Ureter (tissue), 1 donor: ENCODE results near the gene PLK1. TPM values are rescaled to one million over a fixed set of nuclear protein-coding genes. Genes with fewer than 3 reads are reported as not detected.

ENCODE experiments used
- DNase-seq: peaks from one replicate; pipeline ENCODE4 v3.0.0-alpha.2; 2020; ENCODE audit warnings: low spot score
- total RNA-seq: library from RNA; stranded (reverse); gene quantifications from one replicate; pipeline ENCODE4 v1.2.4, GENCODE V29; 2023
- donor health status: DM: yes; HTN: yes; CAD: no.

Gene PLK1
- total RNA-seq, 1 donor from 2014 or later, result 2.1 TPM

DNA sequence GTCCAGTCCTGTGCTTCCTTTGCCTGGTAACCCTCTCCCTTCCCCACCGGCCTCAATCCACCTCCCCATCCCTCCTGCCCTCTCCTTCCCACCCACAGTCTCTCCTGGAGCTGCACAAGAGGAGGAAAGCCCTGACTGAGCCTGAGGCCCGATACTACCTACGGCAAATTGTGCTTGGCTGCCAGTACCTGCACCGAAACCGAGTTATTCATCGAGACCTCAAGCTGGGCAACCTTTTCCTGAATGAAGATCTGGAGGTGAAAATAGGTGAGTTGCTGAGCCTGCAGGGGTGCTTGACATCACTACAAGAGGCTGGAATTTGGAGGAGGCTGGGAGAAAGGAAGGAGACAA is 1.3 kb downstream of the PLK1 start:
- no peak for DNase-seq

GRCh38 chr16:23682181-23682580 is 3.5 kb downstream of the PLK1 start:
- no peak for DNase-seq

DNA sequence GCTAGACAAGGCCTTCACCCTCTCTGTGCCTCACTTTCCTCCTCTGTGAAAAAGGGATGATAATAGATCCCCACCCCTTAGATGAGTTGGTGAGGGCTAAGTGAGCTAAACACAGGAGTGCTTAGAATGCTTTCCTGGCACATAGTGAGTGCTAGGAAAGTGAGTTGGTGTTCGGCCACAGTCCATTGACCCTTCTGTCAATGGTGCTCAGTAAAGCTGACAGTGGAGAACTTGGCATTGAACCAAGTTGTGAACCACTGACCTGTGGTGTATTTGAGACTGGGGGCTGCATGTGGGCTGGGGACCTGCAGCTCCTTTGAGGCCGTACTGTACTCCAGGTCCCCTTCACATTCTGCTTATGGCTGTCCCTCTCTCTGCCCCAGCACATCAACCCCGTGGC is 4.8 kb downstream of the PLK1 start:
- no peak for DNase-seq

- DNase-seq, result no peak
Measured at GRCh38 chr16:23687034-23687808, 8.5 kb downstream of the PLK1 start.

GRCh38 chr16:23689442-23690187 is 10.9 kb downstream of the PLK1 start:
- no peak for DNase-seq

DNA sequence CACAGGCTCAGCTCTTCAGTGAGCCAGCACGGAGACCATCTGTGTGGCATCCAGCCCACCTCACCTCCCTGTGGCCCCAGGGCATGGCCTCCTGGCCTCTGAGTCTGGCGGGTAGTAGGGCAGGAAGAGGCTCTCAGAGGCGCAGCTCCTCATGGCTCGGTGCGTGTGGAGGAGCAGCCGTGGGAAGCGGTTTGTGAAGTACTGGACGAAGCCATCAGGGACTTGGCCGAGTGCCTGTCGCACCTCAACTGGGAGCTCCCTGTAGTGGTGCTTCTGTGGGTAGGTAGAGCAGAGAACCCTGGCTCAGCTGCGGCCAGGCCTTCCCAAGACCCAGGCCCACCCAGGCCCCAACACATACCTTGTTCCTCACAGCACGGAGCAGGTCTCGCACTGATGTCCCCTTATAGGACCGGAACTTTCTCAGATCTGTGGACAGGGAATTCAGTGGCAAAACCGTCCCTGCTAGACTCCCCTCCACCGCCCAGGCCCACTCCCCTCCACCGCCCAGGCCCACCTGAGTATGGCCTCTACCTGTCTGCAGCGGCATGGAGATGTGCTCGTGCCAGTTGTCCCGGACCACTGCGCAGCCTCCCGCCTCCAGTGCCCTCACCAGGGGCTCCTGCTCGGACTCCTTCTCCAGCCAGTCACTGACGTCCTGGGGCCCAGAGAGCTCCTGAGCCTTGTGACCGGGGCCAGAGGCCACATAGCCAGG is 12.2 kb downstream of the PLK1 start:
- no peak for DNase-seq

- no peak for DNase-seq
Measured at GRCh38 chr16:23691483-23692189, 12.9 kb downstream of the PLK1 start.

DNA sequence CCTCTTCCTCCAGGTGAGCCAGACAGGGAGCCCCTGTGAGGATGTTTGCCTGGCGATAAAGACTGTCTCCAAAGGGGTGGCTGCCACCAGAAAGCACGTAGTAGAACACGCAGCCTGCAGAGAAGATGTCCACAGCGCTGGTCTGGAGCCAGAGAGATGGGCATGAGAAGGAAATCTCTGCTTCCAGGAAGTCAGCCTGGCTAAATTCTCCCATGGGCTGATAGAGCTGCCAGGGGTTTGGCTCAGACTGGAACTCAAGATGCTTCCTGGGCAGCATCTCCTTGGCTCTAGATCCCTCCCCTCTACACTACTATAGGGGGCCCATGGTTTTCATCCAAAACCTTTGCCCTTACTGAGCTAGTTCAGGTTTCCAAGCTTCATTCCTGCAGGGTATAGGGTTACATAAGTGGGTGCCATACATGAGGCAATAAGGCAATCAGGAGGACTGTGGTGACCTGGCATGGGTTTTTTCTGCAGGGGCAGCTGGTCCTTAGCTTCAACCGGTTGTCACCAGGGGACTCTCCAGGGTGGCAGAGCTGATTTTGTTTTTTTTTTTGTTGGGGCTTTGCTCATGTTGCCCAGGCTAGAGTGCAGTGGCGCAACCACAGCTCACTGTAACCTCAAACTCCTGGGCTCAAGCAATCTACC is 13.6 kb downstream of the PLK1 start:
- DNase-seq, result no peak

DNA sequence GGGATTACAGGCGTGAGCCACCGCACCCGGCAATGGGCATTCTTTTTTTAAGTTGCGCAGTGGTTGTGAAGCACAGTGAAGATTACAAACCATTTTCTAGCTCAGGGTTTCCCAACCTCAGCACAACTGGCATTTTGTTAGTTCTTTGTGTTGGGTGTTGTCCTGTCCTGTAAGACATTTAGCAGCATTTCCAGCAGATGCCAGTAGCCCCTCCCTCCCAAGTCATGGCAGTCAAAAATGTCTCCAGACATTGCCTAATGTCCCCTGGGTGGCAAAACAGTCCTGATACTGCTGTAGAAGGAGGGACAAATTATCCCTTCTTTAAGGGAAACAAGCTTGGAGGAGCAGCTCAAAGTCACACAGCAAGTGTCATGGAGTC is 15.6 kb downstream of the PLK1 start:
- DNase-seq, result no peak

- DNase-seq, result no peak
Measured at GRCh38 chr16:23694644-23695373, 16.1 kb downstream of the PLK1 start.

- DNase-seq, result no peak
Measured at GRCh38 chr16:23695756-23696155, 17.1 kb downstream of the PLK1 start.

DNA sequence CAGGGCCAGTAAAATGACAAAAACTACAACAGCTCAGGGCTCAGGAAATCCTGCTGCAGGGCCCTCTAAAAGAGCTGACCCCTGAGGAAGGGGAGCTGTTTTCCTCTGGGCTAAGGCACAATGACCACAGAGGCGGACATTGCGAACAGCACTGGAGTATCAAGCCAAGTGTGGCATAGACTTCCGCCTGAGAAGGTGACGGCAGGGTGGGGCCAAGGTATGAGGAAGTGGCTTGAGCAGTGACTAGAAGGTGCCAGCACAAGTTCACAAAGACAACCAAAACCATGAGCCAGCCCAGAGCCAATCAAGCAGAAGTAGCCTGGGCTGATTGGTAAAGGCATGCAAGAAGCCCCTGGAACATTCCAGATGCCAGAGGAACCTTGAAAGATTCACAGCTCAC is 20.4 kb downstream of the PLK1 start:
- DNase-seq, result peak; percentile 86

DNA sequence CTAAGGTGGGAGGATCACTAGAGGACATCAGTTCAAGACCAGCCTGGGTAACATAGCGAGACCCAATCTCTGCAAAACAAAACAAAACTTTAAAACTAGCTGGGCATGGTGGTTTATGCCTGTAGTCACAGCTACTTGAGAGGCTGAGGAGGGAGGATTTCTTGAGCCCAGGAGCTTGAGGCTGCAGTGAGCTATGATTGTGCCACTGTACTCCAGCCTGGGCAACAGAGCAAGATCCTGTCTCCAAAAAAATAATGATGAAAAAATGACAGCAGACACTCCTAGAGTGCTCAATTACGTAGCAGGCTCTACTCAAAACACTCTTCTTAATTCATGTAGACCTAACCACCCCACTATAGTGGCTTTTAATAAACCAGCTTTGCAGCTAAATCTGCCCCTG is 21.4 kb downstream of the PLK1 start:
- no peak for DNase-seq

DNA sequence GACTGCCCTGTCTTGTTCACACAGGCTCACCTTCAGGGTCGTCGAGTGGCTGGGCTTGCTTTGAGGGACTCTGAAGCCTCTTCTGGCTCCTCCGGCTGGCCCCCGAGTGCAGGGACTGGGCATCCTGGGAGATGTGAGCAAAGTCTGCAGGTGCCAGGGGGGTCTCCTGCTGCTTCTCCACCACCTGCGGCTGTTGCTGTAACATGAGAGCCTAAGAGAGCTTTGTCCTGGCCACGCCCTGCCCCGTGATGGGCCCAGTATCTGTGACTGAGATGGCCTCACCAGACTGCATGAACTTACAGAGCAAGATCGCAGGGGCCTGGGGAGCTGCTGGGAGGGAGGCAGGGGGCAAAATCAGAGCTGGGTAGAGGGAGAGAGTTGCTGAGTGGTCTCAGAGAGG is 21.8 kb downstream of the PLK1 start:
- no peak for DNase-seq

GRCh38 chr16:23701045-23701444 is 22.4 kb downstream of the PLK1 start:
- DNase-seq, result no peak

GRCh38 chr16:23702951-23703350 is 24.3 kb downstream of the PLK1 start:
- no peak for DNase-seq

DNA sequence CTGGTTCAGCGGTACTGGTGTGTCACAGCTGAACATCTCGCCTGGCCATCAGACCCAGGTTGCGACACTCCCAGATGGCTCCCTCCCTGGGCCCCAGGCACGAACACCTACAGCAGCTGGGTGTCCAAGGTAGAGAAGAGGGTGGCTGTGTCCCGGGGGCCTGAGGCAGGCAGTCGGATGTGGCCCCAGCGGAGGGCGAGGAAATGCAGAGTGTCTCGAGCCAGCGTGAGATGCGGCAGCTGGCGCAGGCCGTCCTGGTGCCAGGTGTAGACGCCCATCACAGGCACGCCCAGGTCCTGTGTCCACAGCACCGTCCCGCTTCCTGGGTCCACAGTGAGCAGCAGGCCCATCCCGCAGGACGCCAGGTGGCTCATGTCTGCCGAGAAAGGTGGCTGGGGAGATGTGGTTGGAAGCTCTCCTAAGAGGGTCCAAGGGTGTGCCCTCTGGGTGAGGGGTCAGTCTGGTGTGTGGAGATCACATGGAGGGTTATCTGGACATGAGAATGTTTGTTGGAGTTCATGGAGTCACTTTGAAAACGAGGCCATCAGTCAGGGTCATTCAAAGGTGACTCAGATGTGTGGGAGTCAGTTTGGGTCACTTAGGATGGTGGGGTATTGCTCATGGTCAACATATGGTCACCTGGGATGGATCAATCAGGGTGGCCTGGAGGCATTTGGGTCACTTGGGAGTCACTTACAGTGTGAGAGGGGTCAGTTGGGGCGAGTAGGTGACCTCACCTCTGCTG is 26.3 kb downstream of the PLK1 start:
- DNase-seq, result no peak

DNA sequence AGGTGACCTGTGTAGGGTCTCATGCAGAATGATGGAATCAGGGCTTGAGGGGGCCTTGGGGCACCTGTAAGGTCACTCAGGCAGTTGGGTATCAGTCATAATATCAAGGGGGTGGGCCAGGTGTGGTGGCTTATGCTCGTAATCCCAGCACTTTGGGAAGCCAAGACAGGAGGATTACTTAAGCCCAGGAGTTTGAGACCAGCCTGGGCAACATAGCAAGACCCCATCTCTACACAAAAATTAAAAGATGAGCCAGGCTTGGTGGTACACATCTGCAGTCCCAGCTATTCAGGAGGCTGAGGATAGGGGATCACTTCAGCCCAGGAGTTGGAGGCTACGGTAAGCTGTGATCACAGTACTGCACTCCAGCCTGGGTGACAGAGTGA is 26.8 kb downstream of the PLK1 start:
- no peak for DNase-seq

GRCh38 chr16:23706439-23706838 is 27.8 kb downstream of the PLK1 start:
- no peak for DNase-seq

DNA sequence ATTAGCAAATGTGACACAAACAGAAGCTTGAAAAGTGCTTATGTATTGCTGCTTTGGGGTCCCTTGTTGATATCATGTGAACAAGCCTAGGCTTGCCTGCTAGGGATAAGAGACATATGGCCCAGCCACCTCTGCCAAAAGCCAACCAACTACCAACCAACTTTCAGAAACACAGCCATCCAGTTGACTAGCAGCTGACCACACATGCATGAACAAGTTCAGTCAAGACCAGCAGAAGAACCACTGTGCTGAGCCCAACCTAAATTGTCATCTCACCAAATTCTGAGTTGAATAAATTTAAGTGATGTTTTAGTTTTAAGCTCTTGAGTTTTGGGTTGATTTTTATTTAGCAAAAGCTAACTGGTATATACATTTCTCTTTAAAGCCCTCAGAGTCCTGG is 30.8 kb downstream of the PLK1 start:
- no peak for DNase-seq
